Neural progenitor cell (in vitro differentiated cells): ENCODE data around the gene IRAK3. TPM values are rescaled to one million over a fixed set of nuclear protein-coding genes. Genes with fewer than 3 reads are reported as not detected.

Source experiments
- DNase-seq: peaks from one replicate; pipeline ENCODE4 v3.0.0-alpha.2; 2016; ENCODE audit warnings: low spot score
- H2AFZ ChIP-seq: fragments of 200-600 bp; sonication (generic); replicated peaks from 2 replicates; pipeline ENCODE4 v1.6.1; 2016; ENCODE audit warnings: antibody characterized with exemption
- H3F3A ChIP-seq: fragments of 200-600 bp; sonication (generic); 2 replicates; pipeline ENCODE4 v1.6.1; 2016; ENCODE audit warnings: antibody characterized with exemption, low read depth
- H3K27ac ChIP-seq: fragments of 200-600 bp; sonication (generic); 2 replicates; pipeline ENCODE4 v1.5.1; 2016; ENCODE audit warnings: mild to moderate bottlenecking
- H3K27me3 ChIP-seq: fragments of 200-600 bp; sonication (generic); 2 replicates; pipeline ENCODE4 v1.6.1; 2016; ENCODE audit warnings: mild to moderate bottlenecking, moderate library complexity
- H3K36me3 ChIP-seq: fragments of 200-600 bp; sonication (generic); 2 replicates; pipeline ENCODE4 v1.5.1; 2016
- H3K4me1 ChIP-seq: fragments of 200-600 bp; sonication (generic); 2 replicates; pipeline ENCODE4 v1.6.1; 2016; ENCODE audit warnings: mixed run types
- H3K4me2 ChIP-seq: fragments of 200-600 bp; sonication (generic); 2 replicates; pipeline ENCODE4 v1.6.1; 2016
- H3K4me3 ChIP-seq: fragments of 200-600 bp; sonication (generic); 2 replicates; pipeline ENCODE4 v1.5.1; 2016
- H3K79me2 ChIP-seq: fragments of 200-600 bp; sonication (generic); 2 replicates; pipeline ENCODE4 v1.6.1; 2016; ENCODE audit warnings: low read depth
- H3K9ac ChIP-seq: fragments of 200-600 bp; sonication (generic); 2 replicates; pipeline ENCODE4 v1.6.1; 2016
- H3K9me3 ChIP-seq: fragments of 200-600 bp; sonication (generic); 2 replicates; pipeline ENCODE4 v1.5.1; 2016; ENCODE audit warnings: low read depth
- H4K20me1 ChIP-seq: fragments of 200-600 bp; sonication (generic); 2 replicates; pipeline ENCODE4 v1.6.1; 2016; ENCODE audit warnings: low read depth
- H3K27ac Mint-ChIP-seq: 3 replicates; pipeline ENCODE4 v1.8.0; 2021; ENCODE audit warnings: mixed read lengths
- H3K27me3 Mint-ChIP-seq: 2 replicates; pipeline ENCODE4 v1.8.0; 2022; ENCODE audit warnings: low read depth, mild to moderate bottlenecking, inconsistent platforms, moderate library complexity, mixed read lengths; ENCODE audit not compliant: insufficient read depth
- H3K36me3 Mint-ChIP-seq: 3 replicates; pipeline ENCODE4 v1.8.0; 2021; ENCODE audit warnings: mixed read lengths
- H3K4me1 Mint-ChIP-seq: 3 replicates; pipeline ENCODE4 v1.8.0; 2021; ENCODE audit warnings: mixed read lengths
- H3K4me3 Mint-ChIP-seq: 3 replicates; pipeline ENCODE4 v1.8.0; 2021; ENCODE audit warnings: mild to moderate bottlenecking, moderate library complexity, mixed read lengths
- H3K9me3 Mint-ChIP-seq: 3 replicates; pipeline ENCODE4 v1.8.0; 2020; ENCODE audit warnings: mixed read lengths
- CTCF ChIP-seq: fragments of 200-600 bp; sonication (generic); IDR thresholded peaks from 2 replicates; pipeline ENCODE4 v1.5.1; 2017; ENCODE audit warnings: antibody characterized with exemption, mild to moderate bottlenecking
- EZH2 ChIP-seq: fragments of 200-600 bp; sonication (generic); IDR thresholded peaks from 2 replicates; pipeline ENCODE4 v1.6.1; 2017; ENCODE audit warnings: antibody characterized with exemption, mild to moderate bottlenecking, moderate library complexity
- EZH2phosphoT487 ChIP-seq: fragments of 200-600 bp; sonication (generic); IDR thresholded peaks from 2 replicates; pipeline ENCODE4 v1.6.1; 2017; ENCODE audit warnings: antibody characterized with exemption
- total RNA-seq: library from RNA; depleted of rRNA; stranded (reverse); fragments of >200 nt; gene quantifications from 2 replicates; pipeline ENCODE4 v1.2.3, GENCODE V29; 2015; ENCODE audit warnings: low replicate concordance

The IRAK3 gene
- total RNA-seq, 1 donor from 2014 or later, result 3.0 TPM

- Histone ChIP-seq H3K9me3 (peaks cover 26% of the 10 kb centered on the region), H3K27me3 (no peaks in the 10 kb centered on the region), H3K4me1 (no peaks in the 10 kb centered on the region), H3K9ac (no peak overlapping the region), H3K27ac (no peak overlapping the region), H4K20me1 (no peaks in the 10 kb centered on the region), H2AFZ (no peak overlapping the region), H3K79me2 (no peaks in the 10 kb centered on the region), H3K36me3 (peaks cover 32% of the 10 kb centered on the region), H3K4me3 (no peak overlapping the region), H3K4me2 (no peak overlapping the region), H3F3A (no peaks in the 10 kb centered on the region)
- Mint-ChIP-seq H3K4me3 (no peak overlapping the region), H3K9me3 (peaks cover 28% of the 10 kb centered on the region), H3K4me1 (no peaks in the 10 kb centered on the region), H3K36me3 (peaks cover 37% of the 10 kb centered on the region), H3K27ac (no peak overlapping the region), H3K27me3 (peaks cover 2% of the 10 kb centered on the region)
- no peak for DNase-seq
- no peak for TF ChIP-seq EZH2phosphoT487
- no peak for TF ChIP-seq EZH2
- no peak for TF ChIP-seq CTCF
Observed at GRCh38 chr12:66141299-66141698, 47.7 kb upstream of the IRAK3 start.

GRCh38 chr12:66142826-66143225 is 46.2 kb upstream of the IRAK3 start:
- Histone ChIP-seq H2AFZ (no peak overlapping the region), H3K79me2 (no peaks in the 10 kb centered on the region), H3K9me3 (peaks cover 26% of the 10 kb centered on the region), H3K4me2 (no peak overlapping the region), H3K9ac (no peak overlapping the region), H3K4me1 (no peaks in the 10 kb centered on the region), H3K36me3 (peaks cover 32% of the 10 kb centered on the region), H3K4me3 (no peak overlapping the region), H3K27ac (no peak overlapping the region), H4K20me1 (no peaks in the 10 kb centered on the region), H3F3A (no peaks in the 10 kb centered on the region), H3K27me3 (no peaks in the 10 kb centered on the region)
- Mint-ChIP-seq H3K27ac (no peak overlapping the region), H3K4me3 (no peak overlapping the region), H3K9me3 (peaks cover 26% of the 10 kb centered on the region), H3K36me3 (peaks cover 29% of the 10 kb centered on the region), H3K27me3 (peaks cover 2% of the 10 kb centered on the region), H3K4me1 (no peaks in the 10 kb centered on the region)
- TF ChIP-seq EZH2phosphoT487, result no peak
- no peak for TF ChIP-seq CTCF
- no peak for TF ChIP-seq EZH2
- no peak for DNase-seq

- Mint-ChIP-seq H3K27ac (no peak overlapping the region), H3K9me3 (peaks cover 26% of the 10 kb centered on the region), H3K27me3 (peaks cover 2% of the 10 kb centered on the region), H3K36me3 (peaks cover 27% of the 10 kb centered on the region), H3K4me3 (no peak overlapping the region), H3K4me1 (no peaks in the 10 kb centered on the region)
- H3K4me3 ChIP-seq, result no peak overlapping the region
- DNase-seq, result no peak
- no peak overlapping the region for H2AFZ ChIP-seq
- H3K4me1 ChIP-seq, result no peaks in the 10 kb centered on the region
- no peak overlapping the region for H3K27ac ChIP-seq
- H3K27me3 ChIP-seq, result no peaks in the 10 kb centered on the region
- no peak overlapping the region for H3K4me2 ChIP-seq
- H4K20me1 ChIP-seq, result no peaks in the 10 kb centered on the region
- no peak for TF ChIP-seq EZH2phosphoT487
- no peak for TF ChIP-seq EZH2
- TF ChIP-seq CTCF, result no peak
- peaks cover 32% of the 10 kb centered on the region for H3K36me3 ChIP-seq
- H3K9me3 ChIP-seq, result peaks cover 26% of the 10 kb centered on the region
- H3K9ac ChIP-seq, result no peak overlapping the region
- H3K79me2 ChIP-seq, result no peaks in the 10 kb centered on the region
- H3F3A ChIP-seq, result no peaks in the 10 kb centered on the region
Observed at GRCh38 chr12:66143868-66144267, 45.1 kb upstream of the IRAK3 start.
